Stimulated activated CD4-positive, alpha-beta T cell treated with anti-CD3 and anti-CD28 coated beads, Interleukin-12 subunit alpha, Interleukin-12 subunit beta, amount 100 ng/mL, for 48 hours (primary cell): ENCODE measurements around the gene FYN.
"Not testable (repeated sequence)": the region's sequence is repeated elsewhere in the genome, so short reads cannot be mapped to it uniquely, and the experiment has no call there.

Source experiments
- DNase-seq, 3 donors: peaks; one replicate each; pipeline ENCODE4 v3.0.0-alpha.2; 2020; ENCODE audit warnings: low read depth in 2 of 3, low spot score in 1 of 3

The FYN gene

GRCh38 chr6:111792914-111793700 lies 80.1 kb downstream of the FYN start:
- DNase-seq: no peak

- DNase-seq: no peak
Measured at GRCh38 chr6:111792241-111792640, 81.0 kb downstream of the FYN start.

DNA sequence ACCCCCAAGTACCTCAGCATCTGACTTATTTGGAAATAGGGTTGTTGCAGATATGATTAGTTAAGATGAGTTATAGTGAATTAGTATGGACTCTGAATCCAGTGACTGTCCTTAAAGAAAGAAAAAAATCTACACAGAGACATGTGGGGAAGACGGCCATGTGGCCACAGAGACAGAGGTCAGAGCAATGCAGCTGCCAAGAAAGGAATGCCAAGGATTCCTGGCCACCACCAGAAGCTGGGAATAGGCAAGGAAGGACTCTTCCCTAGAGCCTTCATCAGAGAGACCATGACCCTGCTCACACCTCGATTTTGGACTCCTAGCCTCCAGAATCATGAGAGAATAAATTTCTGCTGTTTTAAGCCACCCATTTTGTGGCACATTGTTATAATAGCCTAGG lies 81.8 kb downstream of the FYN start:
- no peak for DNase-seq

GRCh38 chr6:111789598-111789997 lies 83.7 kb downstream of the FYN start:
- DNase-seq: no peak

DNA sequence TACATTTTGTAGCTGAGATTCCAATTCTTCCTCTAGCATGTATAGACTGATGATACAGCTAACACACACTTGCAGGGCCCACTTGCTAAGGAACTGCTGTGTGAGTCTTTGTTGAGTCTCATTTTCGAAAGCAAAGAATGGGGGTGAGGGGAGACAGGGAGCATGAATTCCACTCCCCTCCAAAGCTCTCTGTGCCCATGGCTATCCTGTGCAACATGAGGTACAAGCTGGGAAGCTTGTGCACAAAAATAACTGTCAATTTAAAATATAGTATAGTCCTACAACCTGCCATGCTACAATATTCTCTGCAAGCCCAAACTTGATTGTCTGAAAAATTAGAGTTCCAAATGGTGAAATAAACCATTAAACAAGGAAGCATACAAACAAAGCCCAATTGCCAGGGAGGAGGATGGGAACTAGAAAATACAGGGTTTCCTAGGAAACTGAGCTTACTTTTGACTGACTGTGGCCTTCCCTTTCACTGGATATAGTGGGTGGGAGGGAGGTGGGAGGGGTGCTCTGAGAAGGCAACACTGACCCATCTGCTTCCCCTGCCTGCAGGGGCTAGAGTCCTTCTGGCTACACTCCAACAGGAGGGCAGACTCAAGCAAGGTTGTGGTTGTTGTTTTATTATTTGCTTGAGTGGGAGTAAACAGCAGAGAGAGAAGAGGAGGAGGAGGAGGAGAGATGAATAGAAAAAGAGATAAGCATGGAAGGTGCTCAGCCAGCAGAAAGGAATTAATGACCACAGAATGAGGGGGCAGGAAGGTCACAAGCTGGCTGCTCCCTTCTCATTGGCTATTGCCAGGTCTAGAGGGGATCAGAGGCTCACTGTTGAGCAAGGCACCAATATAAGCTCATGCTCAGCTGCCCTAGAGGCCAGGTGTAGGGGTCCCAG lies 84.6 kb downstream of the FYN start:
- no peak for DNase-seq

DNA sequence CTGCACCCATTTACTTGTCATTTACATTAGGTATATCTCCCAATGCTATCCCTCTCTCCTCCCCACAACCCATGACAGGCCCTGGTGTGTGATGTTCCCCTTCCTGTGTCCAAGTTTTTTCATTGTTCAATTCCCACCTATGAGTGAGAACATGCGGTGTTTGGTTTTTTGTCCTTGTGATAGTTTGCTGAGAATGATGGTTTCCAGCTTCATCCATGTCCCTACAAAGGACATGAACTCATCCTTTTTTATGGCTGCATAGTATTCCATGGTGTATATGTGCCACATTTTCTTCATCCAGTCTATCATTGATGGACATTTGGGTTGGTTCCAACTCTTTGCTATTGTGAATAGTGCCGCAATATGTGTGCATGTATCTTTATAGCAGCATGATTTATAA lies 87.1 kb downstream of the FYN start:
- not testable (repeated sequence) for DNase-seq

GRCh38 chr6:111784433-111784832 lies 88.8 kb downstream of the FYN start:
- DNase-seq: no peak

DNA sequence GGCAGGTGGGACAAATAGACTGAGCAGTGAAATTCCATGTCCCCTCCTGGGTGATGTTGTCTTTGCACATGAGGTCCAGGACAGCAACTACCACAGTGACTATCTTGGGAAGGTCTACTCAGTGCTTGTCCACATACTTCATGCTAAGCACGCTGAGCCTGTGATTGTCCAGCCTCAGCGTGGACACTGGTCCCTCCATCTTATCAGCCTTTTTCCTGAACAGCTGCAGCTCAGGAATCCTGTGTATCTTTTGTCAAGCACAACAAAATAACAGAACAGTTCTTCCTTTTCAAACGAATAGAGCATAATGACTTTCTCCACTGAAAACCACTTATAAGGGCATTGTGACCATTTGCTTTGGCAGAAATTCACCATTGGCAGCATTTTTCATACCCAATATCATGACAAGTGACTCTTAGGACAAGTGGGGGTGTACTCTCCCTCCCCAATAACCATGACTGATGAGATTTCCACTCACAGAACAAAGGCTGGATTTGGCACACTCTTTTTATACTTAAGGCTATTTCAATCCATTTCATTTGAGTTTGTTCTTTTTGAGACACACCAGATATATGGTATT lies 90.3 kb downstream of the FYN start:
- no peak for DNase-seq

- DNase-seq: no peak
Measured at GRCh38 chr6:111782192-111782809, 91.0 kb downstream of the FYN start.

DNA sequence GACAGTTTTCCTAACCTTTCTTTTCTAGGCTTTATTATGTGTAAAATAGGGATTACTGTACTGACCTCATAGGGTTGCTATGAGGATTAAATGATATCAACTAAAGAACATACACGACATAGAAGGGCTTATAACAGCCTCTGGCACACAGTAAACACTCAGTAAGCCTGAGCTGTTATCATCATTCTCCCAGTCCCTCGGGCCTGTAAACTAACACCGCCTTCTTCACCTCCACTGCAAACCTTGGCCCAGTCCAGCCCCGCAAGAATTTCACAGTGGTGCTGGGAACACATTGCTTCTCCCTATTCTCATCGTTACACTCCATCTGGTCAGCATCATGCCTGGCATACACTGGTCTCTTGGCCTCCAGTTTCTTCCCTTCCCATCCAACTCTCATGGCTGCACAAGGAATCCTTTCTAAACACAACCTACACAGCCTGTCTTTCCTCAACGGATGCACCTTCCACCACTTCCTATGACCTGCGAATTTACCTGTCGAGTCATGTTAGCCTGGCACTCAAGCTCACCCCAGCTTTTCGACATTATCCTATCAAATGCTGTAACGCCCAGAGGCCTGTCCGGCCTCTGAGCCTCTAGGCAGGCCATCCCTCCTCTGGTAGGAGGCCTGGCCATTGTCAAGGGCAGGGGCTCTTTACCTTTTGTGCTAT lies 92.1 kb downstream of the FYN start:
- no peak for DNase-seq

DNA sequence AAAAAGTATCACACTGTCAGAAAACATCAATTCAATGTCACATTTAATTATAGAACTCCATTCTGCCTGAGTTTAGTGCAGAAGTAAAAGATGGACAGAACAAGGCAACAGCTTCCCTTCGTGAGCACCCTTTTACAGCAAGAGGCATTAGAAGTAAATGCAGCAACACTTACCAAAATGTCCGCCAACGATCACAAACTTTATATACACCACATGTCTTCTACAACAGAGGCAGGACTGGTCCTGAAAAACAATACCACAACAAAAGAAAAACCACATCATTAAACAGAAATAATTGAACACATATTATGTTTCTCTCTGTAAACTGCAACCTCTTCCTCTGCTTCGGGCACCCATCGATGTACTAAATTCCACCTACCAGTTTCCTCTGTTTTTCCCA lies 92.9 kb downstream of the FYN start:
- DNase-seq: no peak

GRCh38 chr6:111779660-111780059 lies 93.6 kb downstream of the FYN start:
- no peak for DNase-seq

DNA sequence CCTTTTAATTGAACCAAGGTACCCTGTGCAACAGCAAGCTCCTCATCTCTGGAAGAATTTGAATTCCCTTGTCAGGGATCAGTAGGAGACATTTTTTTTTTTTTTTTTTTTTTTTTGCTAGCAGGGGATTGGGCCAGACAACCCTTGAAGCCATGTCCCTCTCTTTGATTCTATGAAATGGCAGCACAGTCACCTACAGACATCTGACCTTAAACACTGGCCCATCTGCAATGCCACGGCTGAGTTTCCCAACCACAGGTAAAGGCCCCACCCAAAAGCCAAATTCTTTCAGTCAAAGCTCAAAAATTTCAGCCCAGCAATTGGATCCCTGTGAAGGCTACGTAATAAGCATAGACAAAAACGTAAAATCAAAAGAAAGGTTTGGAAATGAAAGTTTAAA lies 94.2 kb downstream of the FYN start:
- no peak for DNase-seq

- no peak for DNase-seq
Measured at GRCh38 chr6:111777357-111777756, 95.9 kb downstream of the FYN start.

DNA sequence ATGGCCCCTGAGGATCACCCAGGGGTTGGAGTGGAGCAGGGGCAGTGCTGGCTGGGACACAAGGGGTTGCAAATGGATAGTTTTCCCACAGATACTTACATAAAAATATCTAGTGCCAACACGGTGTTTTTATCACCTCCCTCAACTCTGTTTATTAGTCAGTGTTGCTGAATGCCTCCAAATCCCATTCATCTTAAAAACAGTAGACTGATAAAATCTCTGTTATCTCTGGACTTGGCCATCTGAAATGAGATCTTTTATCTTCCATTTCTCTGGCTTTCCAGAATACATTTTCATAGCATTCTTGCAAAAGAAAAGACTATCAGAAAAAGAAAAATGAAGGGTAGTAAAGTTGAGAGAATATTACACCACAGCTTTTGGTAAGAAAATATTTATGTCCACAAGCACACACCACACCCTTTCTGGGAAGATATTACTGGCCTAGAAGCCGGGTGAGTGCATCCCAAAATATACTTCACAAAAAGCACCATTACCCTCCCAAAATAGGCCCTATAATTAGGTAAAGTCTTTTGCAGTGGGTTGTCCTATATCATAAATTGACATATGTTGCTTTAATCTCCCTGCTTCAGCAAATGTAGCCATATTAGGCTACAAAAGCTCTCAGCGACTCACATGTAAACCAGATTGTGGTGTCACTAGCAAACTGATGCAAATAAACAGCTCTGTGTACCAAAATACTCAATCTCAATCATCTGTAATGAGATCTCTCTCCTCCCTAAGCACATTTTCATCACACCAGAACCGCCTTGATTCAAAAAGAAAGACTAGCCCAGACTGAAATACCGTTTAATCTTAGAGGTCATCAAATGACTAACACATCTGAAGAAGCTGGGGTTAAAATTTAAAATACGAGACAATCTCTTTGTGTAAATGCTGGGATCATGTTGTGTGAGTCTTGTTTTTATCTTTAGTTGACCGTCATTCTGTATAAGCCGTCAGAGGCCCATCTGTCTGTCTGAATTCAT lies 96.7 kb downstream of the FYN start:
- DNase-seq: no peak

DNA sequence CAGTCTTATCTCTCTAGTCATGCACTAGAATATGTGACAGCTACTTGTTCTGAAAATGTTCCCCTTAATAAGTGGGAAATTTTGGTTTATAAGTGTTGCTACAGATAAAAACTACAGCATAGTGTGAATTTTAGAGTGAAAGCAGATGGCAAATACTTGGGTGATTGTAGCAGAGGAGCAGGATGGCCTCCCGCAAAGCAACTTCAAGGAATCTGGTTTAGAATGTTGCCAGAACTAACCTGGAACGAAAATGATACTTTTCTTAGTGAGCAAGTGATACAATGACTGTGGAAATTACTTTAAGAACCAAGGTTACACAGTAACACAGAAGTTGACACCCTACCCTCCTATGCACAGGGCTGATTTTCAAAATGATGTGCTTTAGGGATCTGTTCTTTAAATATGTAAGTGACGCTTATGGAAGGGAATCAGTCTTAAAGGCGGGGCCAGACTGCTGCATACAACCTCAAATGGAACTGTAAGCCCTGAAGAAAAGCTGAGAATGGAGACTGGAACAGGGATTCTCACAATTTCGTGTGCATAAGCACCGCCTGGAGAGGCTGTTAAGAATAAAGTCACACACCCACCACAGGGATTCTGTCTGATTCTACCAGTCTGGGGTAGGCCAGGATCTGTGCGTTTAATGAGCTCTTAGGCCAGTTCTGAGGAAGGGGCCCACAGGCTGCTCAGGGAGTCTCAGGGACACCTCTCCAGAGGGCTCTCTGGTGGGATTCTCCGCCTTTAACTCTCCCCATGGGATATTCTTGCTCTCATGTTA lies 97.9 kb downstream of the FYN start:
- no peak for DNase-seq

DNA sequence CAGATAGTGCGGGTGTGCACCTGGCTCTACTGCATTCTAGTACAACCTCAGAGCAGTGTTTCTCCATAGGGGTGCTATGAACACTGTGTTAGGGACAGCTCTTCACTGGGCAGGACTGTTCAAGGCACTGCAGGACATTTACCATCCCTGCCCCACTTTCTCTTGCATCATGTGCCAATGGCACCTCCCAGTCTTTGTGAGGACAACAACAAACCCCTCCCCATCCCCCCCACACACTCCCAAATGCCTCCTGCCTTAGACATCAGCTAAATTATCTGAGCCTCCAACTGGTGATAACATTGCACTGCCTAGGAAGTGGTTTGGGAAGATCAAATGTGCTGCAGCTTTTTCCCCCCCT lies 98.9 kb downstream of the FYN start:
- no peak for DNase-seq

- no peak for DNase-seq
Measured at GRCh38 chr6:111773501-111774345, 99.5 kb downstream of the FYN start.
